RWPE2 (cell line): Measurements from ENCODE around the gene GP5.
A peak's percentile ranks its signal among the peaks of the same experiment; 100 is the strongest.

Source experiments
- ATAC-seq: fragments of 200-7000 bp; cut with Tn5 transposase; 3 replicates; pipeline ENCODE4 v1.9.1; 2021; ENCODE audit warnings: low read depth
- DNase-seq: peaks from one replicate; pipeline ENCODE4 v3.0.0-alpha.2; 2020; ENCODE audit warnings: low spot score
- H3K27ac ChIP-seq: fragments of 450-650 bp; 2 replicates; pipeline ENCODE4 v1.5.1; 2017; ENCODE audit warnings: mild to moderate bottlenecking; ENCODE audit not compliant: poor library complexity, severe bottlenecking
- H3K27me3 ChIP-seq: fragments of 250-450 bp; sonication (Bioruptor Pico); 2 replicates; pipeline ENCODE4 v1.5.1; 2021; ENCODE audit warnings: mild to moderate bottlenecking, moderate library complexity; ENCODE audit not compliant: insufficient read depth, poor library complexity, severe bottlenecking
- H3K36me3 ChIP-seq: fragments of 250-450 bp; sonication (Bioruptor Pico); 2 replicates; pipeline ENCODE4 v1.5.1; 2020; ENCODE audit warnings: low read depth, mild to moderate bottlenecking, moderate library complexity
- H3K4me1 ChIP-seq: fragments of 250-450 bp; sonication (Bioruptor Pico); 2 replicates; pipeline ENCODE4 v1.5.1; 2021; ENCODE audit warnings: mild to moderate bottlenecking, moderate library complexity; ENCODE audit not compliant: insufficient read depth, poor library complexity, severe bottlenecking
- H3K4me3 ChIP-seq: fragments of 250-450 bp; sonication (Bioruptor Pico); 2 replicates; pipeline ENCODE4 v1.5.1; 2021; ENCODE audit warnings: mild to moderate bottlenecking, moderate library complexity; ENCODE audit not compliant: severe bottlenecking
- H3K9me3 ChIP-seq: fragments of 250-450 bp; sonication (Bioruptor Pico); 2 replicates; pipeline ENCODE4 v1.5.1; 2021; ENCODE audit warnings: mild to moderate bottlenecking, moderate library complexity; ENCODE audit not compliant: severe bottlenecking
- TF ChIP-seq, protein P1 (sequence below): fragments of 450-650 bp; IDR thresholded peaks from one replicate; pipeline ENCODE4 v1.5.1; 2017; ENCODE audit warnings: mild to moderate bottlenecking, moderate library complexity; ENCODE audit not compliant: poor library complexity, severe bottlenecking

The GP5 gene

DNA sequence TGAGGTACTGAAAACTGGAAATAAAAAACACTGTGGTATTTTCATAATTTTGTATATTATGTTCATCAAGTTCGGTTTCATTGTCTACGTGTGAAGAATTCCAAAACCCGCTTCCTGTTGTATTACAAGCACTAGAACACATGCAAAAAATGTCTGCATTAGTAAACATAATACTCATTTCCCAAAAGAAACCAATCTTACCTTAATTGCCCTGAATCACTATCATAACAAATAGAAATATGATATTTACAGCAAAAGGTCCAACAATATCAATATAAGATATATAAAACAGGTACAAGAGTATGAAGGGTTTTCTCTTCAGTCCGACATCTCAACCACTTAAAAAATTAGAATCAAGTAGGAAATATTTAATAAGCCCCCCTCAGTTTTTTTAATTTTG is 26.3 kb upstream of the GP5 start:
- Histone ChIP-seq H3K9me3 (no peaks in the 10 kb centered on the region), H3K27ac (no peak overlapping the region), H3K4me3 (no peak overlapping the region), H3K27me3 (no peaks in the 10 kb centered on the region), H3K36me3 (peaks cover 91% of the 10 kb centered on the region), H3K4me1 (no peaks in the 10 kb centered on the region)
- DNase-seq (no peak), ATAC-seq (no peak)
- TF ChIP-seq, protein P1, sequence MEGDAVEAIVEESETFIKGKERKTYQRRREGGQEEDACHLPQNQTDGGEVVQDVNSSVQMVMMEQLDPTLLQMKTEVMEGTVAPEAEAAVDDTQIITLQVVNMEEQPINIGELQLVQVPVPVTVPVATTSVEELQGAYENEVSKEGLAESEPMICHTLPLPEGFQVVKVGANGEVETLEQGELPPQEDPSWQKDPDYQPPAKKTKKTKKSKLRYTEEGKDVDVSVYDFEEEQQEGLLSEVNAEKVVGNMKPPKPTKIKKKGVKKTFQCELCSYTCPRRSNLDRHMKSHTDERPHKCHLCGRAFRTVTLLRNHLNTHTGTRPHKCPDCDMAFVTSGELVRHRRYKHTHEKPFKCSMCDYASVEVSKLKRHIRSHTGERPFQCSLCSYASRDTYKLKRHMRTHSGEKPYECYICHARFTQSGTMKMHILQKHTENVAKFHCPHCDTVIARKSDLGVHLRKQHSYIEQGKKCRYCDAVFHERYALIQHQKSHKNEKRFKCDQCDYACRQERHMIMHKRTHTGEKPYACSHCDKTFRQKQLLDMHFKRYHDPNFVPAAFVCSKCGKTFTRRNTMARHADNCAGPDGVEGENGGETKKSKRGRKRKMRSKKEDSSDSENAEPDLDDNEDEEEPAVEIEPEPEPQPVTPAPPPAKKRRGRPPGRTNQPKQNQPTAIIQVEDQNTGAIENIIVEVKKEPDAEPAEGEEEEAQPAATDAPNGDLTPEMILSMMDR = no peak

DNA sequence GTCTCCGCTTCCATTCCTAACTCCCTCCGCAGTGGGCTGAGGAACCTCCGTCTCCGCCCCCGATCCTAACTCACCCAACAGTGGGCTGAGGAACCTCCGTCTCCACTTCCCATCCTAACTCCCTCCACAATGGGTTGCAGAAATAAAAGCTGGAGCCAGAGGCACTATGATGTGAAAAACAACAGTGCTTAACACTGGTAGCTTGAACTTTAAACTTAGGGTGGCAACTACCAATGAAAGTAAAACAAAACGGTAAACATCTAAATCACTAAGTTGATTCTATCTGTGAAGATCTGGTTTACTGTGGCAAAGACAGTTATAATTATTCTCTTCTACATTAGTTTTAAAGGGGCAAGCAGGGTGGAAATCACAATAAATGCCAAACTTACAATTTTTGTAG is 25.9 kb upstream of the GP5 start:
- H3K4me1 ChIP-seq = no peaks in the 10 kb centered on the region
- ATAC-seq (no peak), DNase-seq (no peak)
- TF ChIP-seq, protein P1 = no peak
- H3K4me3 ChIP-seq = no peak overlapping the region
- H3K36me3 ChIP-seq = peaks cover 91% of the 10 kb centered on the region
- H3K9me3 ChIP-seq = no peaks in the 10 kb centered on the region
- no peak overlapping the region for H3K27ac ChIP-seq
- H3K27me3 ChIP-seq = no peaks in the 10 kb centered on the region

DNA sequence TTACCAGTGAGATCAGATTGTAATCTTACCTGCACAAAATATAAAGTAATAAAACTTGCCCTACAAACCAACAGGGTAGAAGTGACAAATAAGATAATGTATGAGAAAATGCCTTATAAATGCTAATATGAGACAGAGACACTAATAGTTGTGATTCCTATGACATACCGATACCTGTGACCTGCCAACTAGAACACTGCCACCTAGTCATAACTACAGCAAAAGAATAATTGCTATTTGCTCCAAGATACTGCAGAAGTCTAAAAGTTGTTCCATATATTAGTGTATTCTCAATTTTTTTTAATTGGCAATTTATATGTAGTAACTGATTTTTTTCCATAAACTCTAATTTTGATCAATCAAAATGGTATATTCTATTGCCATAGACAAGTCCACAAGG is 25.3 kb upstream of the GP5 start:
- H3K4me3 ChIP-seq = no peak overlapping the region
- TF ChIP-seq, protein P1 = peak; percentile 13
- no peak overlapping the region for H3K27ac ChIP-seq
- peaks cover 91% of the 10 kb centered on the region for H3K36me3 ChIP-seq
- no peak for DNase-seq
- no peaks in the 10 kb centered on the region for H3K9me3 ChIP-seq
- no peak for ATAC-seq
- no peaks in the 10 kb centered on the region for H3K4me1 ChIP-seq
- H3K27me3 ChIP-seq = no peaks in the 10 kb centered on the region

GRCh38 chr3:194423317-194423716 is 24.3 kb upstream of the GP5 start:
- TF ChIP-seq, protein P1 = no peak
- Histone ChIP-seq H3K36me3 (peaks cover 91% of the 10 kb centered on the region), H3K27ac (no peak overlapping the region), H3K4me3 (no peak overlapping the region), H3K9me3 (no peaks in the 10 kb centered on the region), H3K27me3 (no peaks in the 10 kb centered on the region), H3K4me1 (no peaks in the 10 kb centered on the region)
- DNase-seq = no peak
- ATAC-seq = no peak

- DNase-seq = no peak
- peaks cover 90% of the 10 kb centered on the region for H3K36me3 ChIP-seq
Measured at GRCh38 chr3:194422188-194422587, 23.1 kb upstream of the GP5 start.

More at GRCh38 chr3:194422188-194422587, 23.1 kb upstream of the GP5 start:
- Histone ChIP-seq H3K27me3 (no peaks in the 10 kb centered on the region), H3K27ac (no peak overlapping the region), H3K9me3 (no peaks in the 10 kb centered on the region), H3K4me3 (no peak overlapping the region), H3K4me1 (no peaks in the 10 kb centered on the region)
- ATAC-seq = no peak
- TF ChIP-seq, protein P1 = no peak
